ENCODE measurements around the gene RASGRP2.
"Not testable (repeated sequence)": the region's sequence is repeated elsewhere in the genome, so short reads cannot be mapped to it uniquely, and the experiment has no call there.

Gene RASGRP2

GRCh38 chr11:64718084-64718779, 25.7 kb downstream of the RASGRP2 start:
- DNase-seq = no peak

GRCh38 chr11:64717268-64717578, 26.7 kb downstream of the RASGRP2 start:
- DNase-seq = no peak

GRCh38 chr11:64716473-64717267, 27.3 kb downstream of the RASGRP2 start:
- no peak for DNase-seq

- no peak for DNase-seq
Observed at GRCh38 chr11:64715756-64716472, 28.0 kb downstream of the RASGRP2 start.

GRCh38 chr11:64715110-64715509, 28.8 kb downstream of the RASGRP2 start:
- no peak for DNase-seq

- no peak for DNase-seq
Observed at GRCh38 chr11:64714666-64715065, 29.3 kb downstream of the RASGRP2 start.

GRCh38 chr11:64713781-64714363, 30.1 kb downstream of the RASGRP2 start:
- DNase-seq = no peak

- no peak for DNase-seq
Observed at GRCh38 chr11:64713016-64713707, 30.8 kb downstream of the RASGRP2 start.

- DNase-seq = no peak
Observed at GRCh38 chr11:64712430-64713015, 31.4 kb downstream of the RASGRP2 start.

GRCh38 chr11:64711956-64712362, 32.0 kb downstream of the RASGRP2 start:
- DNase-seq = no peak

- DNase-seq = no peak
Observed at GRCh38 chr11:64711138-64711955, 32.6 kb downstream of the RASGRP2 start.

GRCh38 chr11:64710418-64711137, 33.4 kb downstream of the RASGRP2 start:
- DNase-seq = no peak

GRCh38 chr11:64705501-64705900, 38.4 kb downstream of the RASGRP2 start:
- no peak for DNase-seq

- DNase-seq = no peak
Observed at GRCh38 chr11:64703048-64703447, 40.9 kb downstream of the RASGRP2 start.

GRCh38 chr11:64701956-64702355, 42.0 kb downstream of the RASGRP2 start:
- not testable (repeated sequence) for DNase-seq

- DNase-seq = no peak
Observed at GRCh38 chr11:64698427-64698826, 45.5 kb downstream of the RASGRP2 start.

GRCh38 chr11:64697663-64698375, 46.1 kb downstream of the RASGRP2 start:
- no peak for DNase-seq

- no peak for DNase-seq
Observed at GRCh38 chr11:64696045-64696444, 47.9 kb downstream of the RASGRP2 start.

- no peak for DNase-seq
Observed at GRCh38 chr11:64695548-64695947, 48.4 kb downstream of the RASGRP2 start.

GRCh38 chr11:64694821-64695365, 49.0 kb downstream of the RASGRP2 start:
- DNase-seq = no peak
